Choroid plexus epithelial cell (primary cell): ENCODE data around the gene AFM.

Source experiments
- DNase-seq: peaks from one replicate; pipeline ENCODE4 v3.0.0-alpha.2; 2010; ENCODE audit warnings: low read depth
- H3K4me3 ChIP-seq: 2 replicates; pipeline ENCODE4 v1.5.1; 2011; ENCODE audit warnings: low read depth, mild to moderate bottlenecking, control low read depth, low read length, moderate library complexity
- CTCF ChIP-seq: conservative IDR thresholded peaks from 2 replicates; pipeline ENCODE4 v1.5.1; 2011; ENCODE audit warnings: low read depth, mild to moderate bottlenecking, control low read depth, inconsistent platforms, low read length, moderate library complexity

The AFM gene

GRCh38 chr4:73501664-73502265, 20.2 kb downstream of the AFM start:
- no peak for DNase-seq
- TF ChIP-seq CTCF: no peak
- H3K4me3 ChIP-seq: no peak overlapping the region

- TF ChIP-seq CTCF: no peak
- no peak overlapping the region for H3K4me3 ChIP-seq
- no peak for DNase-seq
Measured at GRCh38 chr4:73505567-73505966, 24.0 kb downstream of the AFM start.

- no peak for TF ChIP-seq CTCF
Measured at GRCh38 chr4:73507541-73507940, 26.0 kb downstream of the AFM start.

GRCh38 chr4:73508651-73509050, 27.1 kb downstream of the AFM start:
- no peak for DNase-seq
- TF ChIP-seq CTCF: no peak
- no peak overlapping the region for H3K4me3 ChIP-seq

More at GRCh38 chr4:73507541-73507940, 26.0 kb downstream of the AFM start:
- H3K4me3 ChIP-seq: no peak overlapping the region
- no peak for DNase-seq

- no peak for TF ChIP-seq CTCF
- no peak overlapping the region for H3K4me3 ChIP-seq
- no peak for DNase-seq
Measured at GRCh38 chr4:73518340-73518739, 36.8 kb downstream of the AFM start.

- DNase-seq: peak; percentile 84
- peak; percentile 27 for TF ChIP-seq CTCF
- H3K4me3 ChIP-seq: no peak overlapping the region
Measured at GRCh38 chr4:73520821-73521220, 39.3 kb downstream of the AFM start.

- DNase-seq: no peak
- no peak for TF ChIP-seq CTCF
Measured at GRCh38 chr4:73523126-73523525, 41.6 kb downstream of the AFM start.

More at GRCh38 chr4:73523126-73523525, 41.6 kb downstream of the AFM start:
- no peak overlapping the region for H3K4me3 ChIP-seq
